ENCODE measurements around the gene CFAP107.

DNA sequence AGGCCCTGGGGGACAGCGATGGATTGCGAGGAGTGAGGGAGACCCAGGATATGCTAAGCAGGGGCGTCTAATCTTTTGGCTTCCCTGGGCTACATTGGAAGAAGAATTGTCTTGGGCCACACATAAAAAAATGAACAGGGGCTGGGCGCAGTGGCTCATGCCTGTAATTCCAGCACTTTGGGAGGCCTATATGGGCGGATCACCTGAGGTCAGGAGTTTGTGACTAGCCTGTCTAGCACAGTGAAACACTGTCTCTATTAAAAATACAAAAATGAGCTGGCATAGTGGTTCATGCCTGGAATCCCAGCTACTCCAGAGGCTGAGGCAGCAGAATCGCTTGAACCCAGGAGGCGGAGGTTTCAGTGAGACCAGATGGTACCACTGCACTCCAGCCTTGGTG is 16.8 kb downstream of the CFAP107 start:
- TF ChIP-seq, protein P1, sequence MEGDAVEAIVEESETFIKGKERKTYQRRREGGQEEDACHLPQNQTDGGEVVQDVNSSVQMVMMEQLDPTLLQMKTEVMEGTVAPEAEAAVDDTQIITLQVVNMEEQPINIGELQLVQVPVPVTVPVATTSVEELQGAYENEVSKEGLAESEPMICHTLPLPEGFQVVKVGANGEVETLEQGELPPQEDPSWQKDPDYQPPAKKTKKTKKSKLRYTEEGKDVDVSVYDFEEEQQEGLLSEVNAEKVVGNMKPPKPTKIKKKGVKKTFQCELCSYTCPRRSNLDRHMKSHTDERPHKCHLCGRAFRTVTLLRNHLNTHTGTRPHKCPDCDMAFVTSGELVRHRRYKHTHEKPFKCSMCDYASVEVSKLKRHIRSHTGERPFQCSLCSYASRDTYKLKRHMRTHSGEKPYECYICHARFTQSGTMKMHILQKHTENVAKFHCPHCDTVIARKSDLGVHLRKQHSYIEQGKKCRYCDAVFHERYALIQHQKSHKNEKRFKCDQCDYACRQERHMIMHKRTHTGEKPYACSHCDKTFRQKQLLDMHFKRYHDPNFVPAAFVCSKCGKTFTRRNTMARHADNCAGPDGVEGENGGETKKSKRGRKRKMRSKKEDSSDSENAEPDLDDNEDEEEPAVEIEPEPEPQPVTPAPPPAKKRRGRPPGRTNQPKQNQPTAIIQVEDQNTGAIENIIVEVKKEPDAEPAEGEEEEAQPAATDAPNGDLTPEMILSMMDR (IDR thresholded peaks at IDR 0.05): no peak
- no peak for TF ChIP-seq POLR2AphosphoS5 (IDR thresholded peaks at IDR 0.05)
- no peak for TF ChIP-seq POLR2A (IDR thresholded peaks at IDR 0.05)
